ENCODE data around the gene TES. TPM values are rescaled to one million over a fixed set of nuclear protein-coding genes. Genes with fewer than 3 reads are reported as not detected.

TES gene
- total RNA-seq, 1 donor from 2014 or later = 82.8 TPM

- no peak for ATAC-seq (ENCODE audit: low read depth)
- TF ChIP-seq CTCF (IDR thresholded peaks at IDR 0.05) = no peak
- Mint-ChIP-seq H3K4me1 (peaks cover 51% of the 10 kb centered on the region), H3K27me3 (no peaks in the 10 kb centered on the region), H3K4me3 (no peak overlapping the region), H3K36me3 (ENCODE audit: low read depth) (peaks cover 24% of the 10 kb centered on the region), H3K27ac (peak overlapping the region; percentile 35), H3K9me3 (no peaks in the 10 kb centered on the region)
- intact Hi-C loops (cut with micrococcal nuclease) = loop anchor here (1.0 to 2.0 kb wide), 2 partner anchors 9 to 14 kb away; no protein-coding TSS in a partner anchor
- DNase-seq = no peak
- CTCF ChIA-PET = interaction anchor here (1.2 to 12.9 kb wide), 6 partner anchors 8 to 94 kb away, joined by 3 to 318 read pairs (median 30); partner anchors contain the start of gene TES
- POLR2A ChIA-PET = interaction anchor here (3.5 kb wide), 1 partner anchor 22 kb away, joined by 15 read pairs; the partner anchor contains the start of gene TES
These were observed 22.6 kb downstream of the TES start for GRCh38 chr7:116232920-116233319.

DNA sequence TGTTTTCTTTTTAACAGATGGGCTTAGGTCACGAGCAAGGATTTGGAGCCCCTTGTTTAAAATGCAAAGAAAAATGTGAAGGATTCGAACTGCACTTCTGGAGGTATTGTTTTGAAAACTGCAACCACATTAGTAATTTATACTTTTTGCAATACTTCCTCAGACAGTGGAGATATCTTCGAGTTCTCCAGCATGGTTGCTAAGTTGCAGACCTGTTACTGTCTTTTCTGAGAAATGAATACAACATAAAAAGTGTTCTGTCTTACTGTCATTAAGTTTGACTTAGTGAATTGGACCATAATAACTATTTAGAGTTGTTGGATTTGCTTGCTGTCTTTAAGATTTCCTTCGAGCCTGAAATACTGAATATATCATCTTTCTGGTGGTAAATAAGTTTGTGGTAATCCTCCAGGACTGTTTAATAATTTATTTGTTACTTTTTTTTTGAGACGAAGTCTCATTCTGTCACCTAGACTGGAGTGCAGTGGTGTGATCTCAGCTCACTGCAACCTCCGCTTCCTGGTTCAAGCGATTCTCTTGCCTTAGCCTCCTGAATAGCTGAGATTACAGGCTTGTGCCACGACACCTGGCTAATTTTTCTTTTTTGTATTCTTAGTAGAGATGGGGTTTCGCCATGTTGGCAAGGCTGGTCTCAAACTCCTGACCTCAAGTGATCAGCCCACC lies 24.3 kb downstream of the TES start:
- CTCF ChIA-PET = interaction anchor here (1.0 to 12.9 kb wide), 15 partner anchors 10 to 348 kb away, joined by 3 to 318 read pairs (median 7); partner anchors contain the start of gene TES
- POLR2A ChIA-PET = interaction anchor here (1.9 kb wide), 1 partner anchor 24 kb away, joined by 9 read pairs; the partner anchor contains the start of gene TES
- Mint-ChIP-seq H3K27ac (no peak overlapping the region), H3K4me1 (peaks cover 38% of the 10 kb centered on the region), H3K36me3 (ENCODE audit: low read depth) (peaks cover 36% of the 10 kb centered on the region), H3K27me3 (no peaks in the 10 kb centered on the region), H3K4me3 (no peak overlapping the region), H3K9me3 (no peaks in the 10 kb centered on the region)
- ATAC-seq (ENCODE audit: low read depth) (no peak), DNase-seq (no peak)
- TF ChIP-seq CTCF (IDR thresholded peaks at IDR 0.05) = no peak
- intact Hi-C loops (cut with micrococcal nuclease) = no loop called here

- Mint-ChIP-seq H3K36me3 (ENCODE audit: low read depth) (peaks cover 43% of the 10 kb centered on the region), H3K4me1 (peaks cover 32% of the 10 kb centered on the region), H3K9me3 (no peaks in the 10 kb centered on the region), H3K4me3 (no peak overlapping the region), H3K27ac (no peak overlapping the region), H3K27me3 (no peaks in the 10 kb centered on the region)
- CTCF ChIA-PET = interaction anchor here (0.7 to 12.9 kb wide), 30 partner anchors 10 to 358 kb away, joined by 3 to 318 read pairs (median 6); partner anchors contain the start of gene TES
- TF ChIP-seq CTCF (IDR thresholded peaks at IDR 0.05) = no peak
- POLR2A ChIA-PET = interaction anchor here (0.6 to 1.9 kb wide), 2 partner anchors 25 to 28 kb away, joined by 3 to 9 read pairs; partner anchors contain the start of gene TES
- ATAC-seq (ENCODE audit: low read depth) (no peak), DNase-seq (no peak)
- intact Hi-C loops (cut with micrococcal nuclease) = no loop called here
These were observed 25.0 kb downstream of the TES start for GRCh38 chr7:116235380-116235779.

- ChIA-PET CTCF (interaction anchor here (0.7 to 12.9 kb wide), 39 partner anchors 9 to 357 kb away, joined by 3 to 318 read pairs (median 6); partner anchors contain the start of gene TES), POLR2A (interaction anchor here (1.9 kb wide), 1 partner anchor 26 kb away, joined by 9 read pairs; the partner anchor contains the start of gene TES)
- H3K27ac Mint-ChIP-seq = no peak overlapping the region
- H3K27me3 Mint-ChIP-seq = no peaks in the 10 kb centered on the region
- ATAC-seq (ENCODE audit: low read depth) (peak; percentile 77), DNase-seq (no peak)
- H3K4me1 Mint-ChIP-seq = peaks cover 27% of the 10 kb centered on the region
- no peak overlapping the region for H3K4me3 Mint-ChIP-seq
- TF ChIP-seq CTCF (IDR thresholded peaks at IDR 0.05) = no peak
- intact Hi-C loops (cut with micrococcal nuclease) = loop anchor here (1.0 kb wide), 3 partner anchors 56 to 98 kb away; no protein-coding TSS in a partner anchor
- peaks cover 51% of the 10 kb centered on the region for H3K36me3 Mint-ChIP-seq (ENCODE audit: low read depth)
- no peaks in the 10 kb centered on the region for H3K9me3 Mint-ChIP-seq
These were observed 25.8 kb downstream of the TES start for GRCh38 chr7:116236020-116236630.

- DNase-seq (no peak), ATAC-seq (ENCODE audit: low read depth) (no peak)
- intact Hi-C loops (cut with micrococcal nuclease) = no loop called here
- H3K27ac Mint-ChIP-seq = no peak overlapping the region
- no peaks in the 10 kb centered on the region for H3K9me3 Mint-ChIP-seq
- POLR2A ChIA-PET = no interaction called here
- H3K36me3 Mint-ChIP-seq (ENCODE audit: low read depth) = peaks cover 69% of the 10 kb centered on the region
- H3K4me1 Mint-ChIP-seq = peaks cover 16% of the 10 kb centered on the region
- no peak for TF ChIP-seq CTCF (IDR thresholded peaks at IDR 0.05)
- H3K4me3 Mint-ChIP-seq = no peak overlapping the region
- H3K27me3 Mint-ChIP-seq = no peaks in the 10 kb centered on the region
- CTCF ChIA-PET = interaction anchor here (0.9 to 12.9 kb wide), 6 partner anchors 9 to 349 kb away, joined by 3 to 318 read pairs (median 3); no protein-coding TSS in a partner anchor
These were observed 28.7 kb downstream of the TES start for GRCh38 chr7:116239020-116239419.
